ENCODE results near the gene AQP12B.

Gene AQP12B

DNA sequence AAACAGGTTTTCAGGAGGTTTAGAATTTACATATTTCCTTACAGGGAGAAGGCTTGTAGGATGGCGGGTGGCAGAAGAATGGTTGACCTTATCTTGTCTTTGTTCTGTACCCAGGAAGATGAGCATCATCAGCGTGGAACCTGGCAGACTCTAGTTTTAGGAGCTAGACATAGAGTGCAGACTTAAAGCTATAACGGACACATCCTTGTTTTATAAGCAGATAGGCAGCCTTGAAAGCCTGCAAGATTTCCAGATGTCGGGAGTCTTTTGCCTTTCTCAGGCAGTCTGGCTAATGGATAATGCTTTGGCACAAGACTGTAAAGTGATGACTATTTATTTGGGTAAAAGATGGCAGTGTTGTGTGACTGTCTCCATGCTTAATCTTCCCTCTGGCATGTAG lies 11.7 kb downstream of the AQP12B start:
- TF ChIP-seq, protein P1, sequence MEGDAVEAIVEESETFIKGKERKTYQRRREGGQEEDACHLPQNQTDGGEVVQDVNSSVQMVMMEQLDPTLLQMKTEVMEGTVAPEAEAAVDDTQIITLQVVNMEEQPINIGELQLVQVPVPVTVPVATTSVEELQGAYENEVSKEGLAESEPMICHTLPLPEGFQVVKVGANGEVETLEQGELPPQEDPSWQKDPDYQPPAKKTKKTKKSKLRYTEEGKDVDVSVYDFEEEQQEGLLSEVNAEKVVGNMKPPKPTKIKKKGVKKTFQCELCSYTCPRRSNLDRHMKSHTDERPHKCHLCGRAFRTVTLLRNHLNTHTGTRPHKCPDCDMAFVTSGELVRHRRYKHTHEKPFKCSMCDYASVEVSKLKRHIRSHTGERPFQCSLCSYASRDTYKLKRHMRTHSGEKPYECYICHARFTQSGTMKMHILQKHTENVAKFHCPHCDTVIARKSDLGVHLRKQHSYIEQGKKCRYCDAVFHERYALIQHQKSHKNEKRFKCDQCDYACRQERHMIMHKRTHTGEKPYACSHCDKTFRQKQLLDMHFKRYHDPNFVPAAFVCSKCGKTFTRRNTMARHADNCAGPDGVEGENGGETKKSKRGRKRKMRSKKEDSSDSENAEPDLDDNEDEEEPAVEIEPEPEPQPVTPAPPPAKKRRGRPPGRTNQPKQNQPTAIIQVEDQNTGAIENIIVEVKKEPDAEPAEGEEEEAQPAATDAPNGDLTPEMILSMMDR (IDR thresholded peaks at IDR 0.05), result no peak

DNA sequence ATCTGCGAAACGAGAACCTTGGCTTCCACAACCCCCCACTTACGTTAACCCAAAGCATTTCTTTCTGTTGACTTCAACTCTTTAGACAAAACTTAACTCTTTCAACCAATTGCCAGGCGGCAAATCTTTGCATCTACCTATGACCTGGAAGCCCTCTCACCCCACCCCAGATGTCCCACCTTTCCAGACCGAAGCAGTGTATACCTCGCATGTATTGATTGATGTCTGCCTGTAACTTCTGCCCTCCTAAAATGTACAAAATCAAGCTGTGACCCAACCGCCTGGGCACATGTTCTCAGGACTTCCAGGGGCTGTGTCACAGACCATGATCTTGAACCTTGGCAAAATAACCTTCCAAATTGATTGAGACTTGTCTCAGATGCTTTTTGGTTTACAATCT lies 12.3 kb downstream of the AQP12B start:
- TF ChIP-seq, protein P1 (IDR thresholded peaks at IDR 0.05), result no peak

DNA sequence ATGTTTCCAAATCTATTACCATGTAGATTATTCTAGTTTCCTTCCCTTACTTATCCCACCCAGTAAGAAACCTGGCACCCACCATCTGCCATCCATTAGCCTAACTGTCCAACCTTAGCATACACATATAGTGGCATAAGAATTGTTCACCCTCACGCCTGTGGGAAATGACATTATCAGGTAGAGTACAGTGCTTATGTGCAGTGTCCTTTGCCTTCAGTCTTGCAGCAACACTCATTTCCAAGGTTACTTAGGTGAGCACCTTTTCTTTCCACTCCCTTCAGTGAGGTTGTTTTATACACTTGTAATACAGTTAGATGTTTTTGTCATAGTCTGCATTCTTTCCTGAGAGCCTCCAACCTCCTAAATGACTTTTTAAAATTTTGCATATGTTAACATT lies 18.1 kb downstream of the AQP12B start:
- TF ChIP-seq, protein P1 (IDR thresholded peaks at IDR 0.05), result no peak

DNA sequence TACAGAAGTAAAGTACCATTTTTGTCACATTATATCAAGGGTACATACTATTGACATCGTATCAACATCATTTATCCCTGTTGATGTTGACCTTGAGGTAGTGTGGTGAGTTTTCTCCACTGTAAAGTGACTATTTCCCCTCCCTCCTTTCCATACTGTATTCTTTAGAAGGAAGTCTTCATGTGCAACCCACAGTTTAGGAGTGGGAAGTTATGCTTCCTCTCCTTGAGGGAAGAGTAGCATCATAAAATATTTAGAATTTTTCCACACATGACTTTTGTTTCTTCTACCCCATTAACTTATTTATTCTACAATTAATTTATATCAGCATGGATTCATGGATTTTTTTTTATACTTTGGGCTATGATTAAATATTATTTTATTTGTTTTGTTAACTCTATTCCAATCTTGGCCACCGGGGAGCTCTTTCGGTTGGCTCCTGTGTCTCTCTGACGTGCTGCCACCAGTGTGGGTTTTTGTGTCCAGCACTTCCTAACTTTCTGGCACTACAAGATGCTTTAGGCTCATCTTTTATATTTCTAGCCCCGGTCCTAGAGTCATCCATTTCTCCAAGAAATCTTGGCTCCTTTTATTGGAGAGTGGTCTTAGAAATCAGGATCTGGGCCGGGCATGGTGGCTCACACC lies 19.0 kb downstream of the AQP12B start:
- TF ChIP-seq, protein P1 (IDR thresholded peaks at IDR 0.05), result no peak

DNA sequence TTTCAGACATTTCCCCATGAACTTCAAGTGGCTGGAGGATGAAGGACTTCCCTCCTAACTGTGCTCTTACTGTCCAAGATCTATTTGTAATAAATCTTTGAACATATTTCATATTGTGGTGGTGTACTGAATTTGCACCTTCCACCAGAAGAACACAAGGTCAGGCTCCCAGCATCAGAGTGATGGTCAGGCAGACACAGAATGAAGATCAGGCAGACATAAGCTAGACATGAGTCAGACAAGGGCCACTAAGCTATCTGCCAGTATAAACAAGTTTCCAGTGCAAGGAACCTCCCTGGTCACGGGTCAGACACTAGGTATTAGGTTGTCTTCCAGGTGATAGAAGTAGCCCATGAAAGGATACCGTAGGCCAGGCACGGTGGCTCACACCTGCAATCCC lies 20.0 kb downstream of the AQP12B start:
- TF ChIP-seq, protein P1 (IDR thresholded peaks at IDR 0.05), result no peak

DNA sequence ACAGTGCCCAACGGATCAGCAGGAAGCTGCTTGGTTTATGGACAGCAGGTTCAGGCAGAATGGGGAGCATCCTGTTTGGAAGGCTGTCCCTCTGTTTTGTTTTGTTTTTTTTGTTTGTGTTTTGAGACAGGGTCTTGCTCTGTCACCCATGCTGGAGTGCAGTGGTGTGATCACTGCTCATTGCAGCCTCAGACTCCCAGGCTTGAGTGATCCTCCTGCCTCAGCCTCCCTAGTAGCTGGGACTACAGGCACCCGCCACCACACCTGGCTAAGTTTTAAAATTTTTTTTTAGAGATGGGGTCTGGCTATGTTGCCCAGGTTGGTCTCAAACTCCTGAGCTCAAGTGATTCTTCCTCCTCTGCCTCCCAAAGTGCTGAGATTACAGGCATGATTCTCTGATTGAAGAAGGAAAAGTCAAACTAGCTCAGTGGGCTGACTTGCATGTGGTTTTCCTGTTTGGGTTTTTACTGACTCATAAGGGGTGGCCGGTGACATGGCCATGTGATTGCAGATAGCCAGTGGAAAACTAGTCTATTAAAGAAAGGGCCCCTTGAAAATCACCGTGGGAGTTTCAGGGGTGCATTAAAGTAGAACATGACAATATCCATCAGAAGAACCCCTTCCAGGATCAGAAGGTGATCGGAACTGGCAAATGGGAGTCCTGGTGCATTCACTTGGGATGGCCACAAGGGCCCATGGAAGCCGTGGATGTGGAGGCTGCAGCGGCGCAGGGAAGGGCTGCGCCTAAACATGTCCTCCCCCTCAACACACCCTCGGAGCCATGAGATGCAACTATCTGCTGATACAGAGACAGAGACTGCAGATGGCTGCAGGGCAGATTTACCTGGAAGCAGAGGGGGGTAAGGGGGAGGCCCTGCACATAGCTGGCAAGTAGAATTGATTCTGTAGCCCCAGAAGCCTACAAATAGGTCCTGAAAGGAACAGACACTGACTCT lies 26.5 kb downstream of the AQP12B start:
- TF ChIP-seq, protein P1 (IDR thresholded peaks at IDR 0.05), result no peak

DNA sequence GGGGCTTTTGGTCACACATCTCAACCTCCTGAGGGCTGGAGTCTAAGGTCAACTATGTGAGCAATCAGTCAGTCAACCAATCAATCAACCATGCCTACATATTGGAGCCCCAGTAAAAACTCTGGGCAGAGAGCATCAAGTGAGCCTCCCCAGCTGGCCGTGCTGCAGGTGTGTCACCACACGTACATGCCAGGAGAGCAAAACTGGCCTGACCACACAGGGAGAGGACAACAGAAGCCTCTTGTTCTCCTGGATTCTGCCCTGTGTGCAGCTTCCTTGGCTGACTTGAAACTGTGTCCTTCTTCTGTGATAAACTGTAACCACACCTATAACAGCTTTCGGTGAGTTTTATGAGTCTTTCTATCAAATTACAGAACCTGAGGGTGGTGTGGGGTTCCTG lies 31.5 kb downstream of the AQP12B start:
- TF ChIP-seq, protein P1 (IDR thresholded peaks at IDR 0.05), result no peak

All from LNCAP (cell line).